Esophagus muscularis mucosa (tissue), 4 donors: ENCODE measurements around the gene PPEF1.

Experiments used
- CTCF ChIP-seq, 3 experiments: fragments of 200-600 bp in 2 of 3; fragments of 450-650 bp in 1 of 3; sonication (generic) in 2 of 3; IDR thresholded peaks; one replicate each; pipeline ENCODE4 v1.5.1; 2017 to 2019; ENCODE audit warnings: antibody characterized with exemption in 3 of 3, mild to moderate bottlenecking in 2 of 3, moderate library complexity in 1 of 3
- EP300 ChIP-seq: sonication (generic); formaldehyde crosslinking; IDR thresholded peaks from one replicate; pipeline ENCODE4 v1.6.1; 2017; ENCODE audit warnings: antibody characterized with exemption
- POLR2A ChIP-seq: fragments of 450-650 bp; IDR thresholded peaks from one replicate; pipeline ENCODE4 v1.6.1; 2017; ENCODE audit warnings: antibody characterized with exemption, moderate library complexity, mild to moderate bottlenecking, low read depth

- TF ChIP-seq CTCF (IDR thresholded peaks at IDR 0.05): no peak
- TF ChIP-seq POLR2A: no peak
- TF ChIP-seq EP300: no peak
Observed at GRCh38 chrX:18873836-18874235, 166.4 kb downstream of the PPEF1 start.
